Activated naive CD4-positive, alpha-beta T cell treated with anti-CD3 and anti-CD28 coated beads, Interleukin-2, amount 50 U/mL, for 24 hours (primary cell): ENCODE data around the gene LRG1.

Source experiments
- H3K27ac Mint-ChIP-seq: one replicate; pipeline ENCODE4 v1.8.0; 2021; ENCODE audit warnings: mild to moderate bottlenecking, mixed read lengths
- H3K27me3 Mint-ChIP-seq: one replicate; pipeline ENCODE4 v1.8.0; 2021; ENCODE audit warnings: mixed read lengths
- H3K36me3 Mint-ChIP-seq: one replicate; pipeline ENCODE4 v1.8.0; 2021; ENCODE audit warnings: mixed read lengths
- H3K4me1 Mint-ChIP-seq: one replicate; pipeline ENCODE4 v1.8.0; 2021; ENCODE audit warnings: mixed read lengths
- H3K4me3 Mint-ChIP-seq: one replicate; pipeline ENCODE4 v1.8.0; 2021; ENCODE audit warnings: mild to moderate bottlenecking, mixed read lengths
- H3K9me3 Mint-ChIP-seq: one replicate; pipeline ENCODE4 v1.8.0; 2021; ENCODE audit warnings: mixed read lengths

Gene LRG1

DNA sequence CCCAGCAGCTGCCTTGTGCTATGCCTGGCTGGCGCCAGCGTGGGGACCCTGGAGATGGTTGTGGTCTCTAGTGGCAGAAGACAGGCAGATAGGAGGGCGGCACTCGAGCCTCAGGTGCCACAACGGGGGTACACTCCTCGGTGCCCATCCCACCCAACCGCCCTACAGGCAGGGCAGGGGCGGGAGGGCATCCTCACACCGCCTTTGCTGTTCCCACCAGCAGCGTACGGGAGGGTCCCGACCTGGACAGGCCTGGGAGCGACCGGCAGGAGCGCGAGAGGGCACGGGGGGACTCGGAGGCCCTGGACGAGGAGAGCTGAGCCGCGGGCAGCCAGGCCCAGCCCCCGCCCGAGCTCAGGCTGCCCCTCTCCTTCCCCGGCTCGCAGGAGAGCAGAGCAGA is 38.1 kb downstream of the LRG1 start:
- Mint-ChIP-seq H3K4me1 (no peaks in the 10 kb centered on the region), H3K4me3 (no peak overlapping the region), H3K27ac (no peak overlapping the region), H3K27me3 (no peaks in the 10 kb centered on the region), H3K9me3 (no peaks in the 10 kb centered on the region), H3K36me3 (peaks cover 5% of the 10 kb centered on the region)

DNA sequence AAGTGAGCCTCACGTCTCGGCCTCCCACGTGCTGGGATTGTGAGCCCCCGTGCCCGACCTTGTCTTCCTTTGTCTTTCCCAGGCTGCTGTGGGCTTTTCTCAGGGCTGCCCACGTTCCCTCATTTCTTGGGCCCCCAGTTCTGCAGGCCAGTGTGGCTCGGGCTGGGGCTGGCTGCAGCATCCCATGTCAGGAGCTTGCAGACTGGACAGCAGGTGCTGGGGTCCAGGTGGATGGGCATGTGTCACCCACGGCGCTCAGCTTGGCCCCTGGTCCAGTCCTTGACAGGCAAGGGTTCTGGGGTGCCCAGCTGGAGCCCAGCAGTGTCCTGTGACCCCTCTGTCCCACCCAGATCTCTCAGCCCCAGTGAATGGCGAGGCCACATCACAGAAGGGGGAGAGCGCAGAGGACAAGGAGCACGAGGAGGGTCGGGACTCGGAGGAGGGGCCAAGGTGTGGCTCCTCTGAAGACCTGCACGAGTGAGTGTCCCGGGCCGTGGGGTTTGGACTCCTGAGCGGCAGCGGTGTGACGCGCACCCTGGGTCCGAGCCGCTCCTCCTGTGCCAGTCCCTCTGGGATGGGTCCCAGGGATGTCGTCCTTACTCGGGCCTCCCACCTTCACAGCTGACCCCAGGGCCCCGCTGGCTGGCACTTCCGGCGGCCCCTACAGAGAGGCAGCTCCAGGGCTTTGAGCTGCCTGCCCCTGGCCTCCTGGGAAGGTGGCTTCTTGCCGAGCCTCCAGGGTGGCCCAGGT is 38.8 kb downstream of the LRG1 start:
- peaks cover 3% of the 10 kb centered on the region for H3K36me3 Mint-ChIP-seq
- no peaks in the 10 kb centered on the region for H3K9me3 Mint-ChIP-seq
- H3K27me3 Mint-ChIP-seq: no peaks in the 10 kb centered on the region
- H3K4me3 Mint-ChIP-seq: no peak overlapping the region
- no peaks in the 10 kb centered on the region for H3K4me1 Mint-ChIP-seq
- no peak overlapping the region for H3K27ac Mint-ChIP-seq

DNA sequence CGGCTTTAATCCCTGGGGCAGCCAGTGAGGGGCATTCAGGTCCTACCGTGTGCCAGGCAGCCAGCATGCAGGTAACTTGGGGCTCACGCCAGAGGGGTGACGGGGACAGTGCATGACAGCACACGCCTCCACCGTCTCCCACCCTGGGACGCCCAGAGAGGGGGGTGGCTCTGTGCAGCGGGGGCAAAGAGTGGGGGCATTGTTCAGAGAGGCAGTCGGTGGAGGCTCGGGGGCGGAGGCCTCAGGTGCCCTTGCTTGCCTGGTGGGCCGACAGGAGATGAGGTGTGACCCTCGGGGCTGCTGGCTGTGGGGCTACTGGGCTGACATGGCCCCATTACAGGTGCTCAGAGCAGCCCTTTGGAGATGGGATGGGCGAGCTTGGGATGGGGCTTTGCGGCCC is 40.0 kb downstream of the LRG1 start:
- no peaks in the 10 kb centered on the region for H3K36me3 Mint-ChIP-seq
- H3K27ac Mint-ChIP-seq: no peak overlapping the region

DNA sequence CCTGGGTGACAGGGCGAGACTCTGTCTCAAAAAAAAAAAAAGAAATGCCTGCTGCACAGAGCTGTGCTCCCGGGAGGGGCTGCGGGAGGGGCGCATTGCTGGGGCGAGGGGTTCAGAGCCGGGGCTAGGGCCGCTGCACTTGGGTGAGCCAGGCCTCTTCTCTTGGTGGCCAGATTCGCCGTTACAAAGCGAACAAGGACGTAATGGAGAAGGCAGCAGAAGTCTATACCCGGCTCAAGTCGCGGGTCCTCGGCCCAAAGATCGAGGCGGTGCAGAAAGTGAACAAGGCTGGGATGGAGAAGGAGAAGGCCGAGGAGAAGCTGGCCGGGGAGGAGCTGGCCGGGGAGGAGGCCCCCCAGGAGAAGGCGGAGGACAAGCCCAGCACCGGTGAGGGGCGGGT is 40.5 kb downstream of the LRG1 start:
- Mint-ChIP-seq H3K4me3 (no peak overlapping the region), H3K4me1 (no peaks in the 10 kb centered on the region), H3K27me3 (no peaks in the 10 kb centered on the region), H3K9me3 (no peaks in the 10 kb centered on the region), H3K27ac (no peak overlapping the region), H3K36me3 (no peaks in the 10 kb centered on the region)

More for the DNA sequence above, 40.0 kb downstream of the LRG1 start:
- Mint-ChIP-seq H3K27me3 (no peaks in the 10 kb centered on the region), H3K4me3 (no peak overlapping the region), H3K4me1 (no peaks in the 10 kb centered on the region), H3K9me3 (no peaks in the 10 kb centered on the region)

DNA sequence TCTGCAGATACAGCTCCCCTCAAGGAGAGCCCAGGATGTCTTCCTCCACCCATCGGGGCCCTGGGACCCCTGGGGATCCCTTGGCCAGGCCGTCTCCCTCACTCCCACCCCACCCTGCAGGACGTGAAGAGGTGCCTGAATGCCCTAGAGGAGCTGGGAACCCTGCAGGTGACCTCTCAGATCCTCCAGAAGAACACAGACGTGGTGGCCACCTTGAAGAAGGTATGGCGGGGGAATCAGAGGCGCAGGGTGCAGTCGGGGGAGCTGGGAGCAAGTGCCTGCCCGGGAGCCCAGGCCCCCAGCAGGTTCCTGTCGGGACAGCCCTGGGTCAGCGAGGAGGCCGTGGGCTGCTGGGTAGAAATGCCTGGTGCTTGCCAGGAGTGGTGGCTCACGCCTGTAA is 41.1 kb downstream of the LRG1 start:
- H3K4me3 Mint-ChIP-seq: no peak overlapping the region
- H3K27ac Mint-ChIP-seq: no peak overlapping the region
- H3K4me1 Mint-ChIP-seq: no peaks in the 10 kb centered on the region
- no peaks in the 10 kb centered on the region for H3K9me3 Mint-ChIP-seq
- no peaks in the 10 kb centered on the region for H3K36me3 Mint-ChIP-seq
- no peaks in the 10 kb centered on the region for H3K27me3 Mint-ChIP-seq

DNA sequence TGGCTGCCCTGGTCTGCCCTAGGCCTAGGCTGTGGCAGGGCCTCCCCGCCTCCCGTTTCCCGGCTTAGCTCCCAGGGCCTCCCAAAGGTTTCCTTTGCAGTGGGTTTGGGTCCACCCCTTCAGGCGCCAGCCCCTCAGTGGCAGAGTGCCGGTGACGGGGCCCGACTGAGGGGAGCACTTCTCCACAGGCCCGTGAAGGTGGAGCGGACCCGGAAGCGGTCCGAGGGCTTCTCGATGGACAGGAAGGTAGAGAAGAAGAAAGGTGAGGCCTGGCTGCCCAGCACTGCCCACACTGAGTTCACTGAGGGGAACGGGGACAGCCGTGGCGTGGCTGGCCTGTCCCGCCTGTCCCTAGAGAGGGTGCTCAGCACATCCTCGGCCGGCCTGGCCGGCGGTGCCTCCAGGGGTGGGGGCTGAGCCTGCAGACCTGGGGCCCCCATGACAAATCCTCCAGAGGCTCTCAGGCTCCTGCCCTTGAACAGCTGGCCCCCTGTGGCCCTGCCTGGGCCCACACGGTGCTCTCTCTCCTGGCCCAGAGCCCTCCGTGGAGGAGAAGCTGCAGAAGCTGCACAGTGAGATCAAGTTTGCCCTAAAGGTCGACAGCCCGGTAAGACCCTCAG is 42.0 kb downstream of the LRG1 start:
- Mint-ChIP-seq H3K36me3 (no peaks in the 10 kb centered on the region), H3K9me3 (no peaks in the 10 kb centered on the region), H3K27me3 (no peaks in the 10 kb centered on the region), H3K27ac (no peak overlapping the region), H3K4me1 (no peaks in the 10 kb centered on the region), H3K4me3 (no peak overlapping the region)

DNA sequence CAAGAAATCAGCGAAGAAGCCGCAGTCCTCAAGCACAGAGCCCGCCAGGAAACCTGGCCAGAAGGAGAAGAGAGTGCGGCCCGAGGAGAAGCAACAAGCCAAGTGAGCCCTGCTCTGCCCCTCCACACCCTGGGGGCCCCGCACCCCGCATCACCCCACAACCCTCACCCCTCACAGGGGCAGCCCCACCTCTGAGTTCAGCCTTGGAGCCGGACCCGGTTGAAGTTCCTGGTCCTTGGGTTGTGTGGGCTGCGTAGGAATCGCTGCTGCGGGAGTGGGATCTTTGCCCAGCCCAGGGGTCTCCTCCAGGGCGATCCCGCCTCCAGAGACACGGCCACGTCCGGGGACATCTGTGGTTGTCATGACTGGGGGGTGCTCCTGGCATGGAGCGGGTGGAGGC is 43.5 kb downstream of the LRG1 start:
- Mint-ChIP-seq H3K27me3 (no peaks in the 10 kb centered on the region), H3K4me1 (no peaks in the 10 kb centered on the region), H3K27ac (no peak overlapping the region), H3K36me3 (no peaks in the 10 kb centered on the region), H3K4me3 (no peak overlapping the region), H3K9me3 (no peaks in the 10 kb centered on the region)

DNA sequence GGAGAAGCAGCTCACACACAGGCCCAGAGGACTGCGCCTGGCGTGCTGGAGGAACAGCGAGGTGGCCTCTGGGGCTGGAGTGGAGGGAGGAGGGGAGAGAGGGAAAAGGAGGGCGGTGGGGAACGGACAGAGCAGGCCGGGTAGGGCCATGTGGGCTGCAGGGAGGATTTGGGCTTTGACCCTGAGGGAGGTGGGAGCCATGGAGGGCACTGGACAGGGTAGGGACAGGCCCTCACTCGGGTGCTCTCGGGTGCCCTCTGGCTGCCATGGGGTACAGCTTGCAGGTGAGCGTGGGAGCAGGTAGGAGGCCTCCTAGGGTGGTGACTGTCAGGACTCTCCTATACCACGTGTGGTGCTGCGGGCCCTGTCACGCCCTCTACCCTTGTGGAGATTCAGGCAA is 44.4 kb downstream of the LRG1 start:
- Mint-ChIP-seq H3K36me3 (peaks cover 1% of the 10 kb centered on the region), H3K4me3 (no peak overlapping the region), H3K27me3 (no peaks in the 10 kb centered on the region), H3K9me3 (no peaks in the 10 kb centered on the region), H3K4me1 (no peaks in the 10 kb centered on the region), H3K27ac (no peak overlapping the region)

DNA sequence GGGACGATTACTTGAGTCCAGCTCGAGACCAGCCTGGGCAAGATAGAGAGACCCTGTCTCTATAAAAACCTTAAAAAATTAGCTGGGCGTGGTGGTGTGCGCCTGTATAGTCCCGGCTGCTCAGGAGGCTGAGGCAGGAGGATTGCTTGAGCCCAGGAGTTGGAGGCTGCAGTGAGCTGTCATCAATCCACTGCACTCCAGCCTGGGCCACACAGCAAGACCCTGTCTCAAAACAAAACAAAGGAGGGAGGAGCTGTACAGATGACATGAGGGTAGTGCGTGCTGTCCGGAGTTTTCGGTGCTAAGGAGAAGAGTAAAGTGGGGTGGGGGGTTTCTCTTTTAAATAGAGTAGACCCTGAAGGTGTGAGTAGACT is 45.2 kb downstream of the LRG1 start:
- Mint-ChIP-seq H3K9me3 (no peaks in the 10 kb centered on the region), H3K4me1 (no peaks in the 10 kb centered on the region), H3K27ac (no peak overlapping the region), H3K4me3 (no peak overlapping the region), H3K36me3 (peaks cover 4% of the 10 kb centered on the region), H3K27me3 (no peaks in the 10 kb centered on the region)

DNA sequence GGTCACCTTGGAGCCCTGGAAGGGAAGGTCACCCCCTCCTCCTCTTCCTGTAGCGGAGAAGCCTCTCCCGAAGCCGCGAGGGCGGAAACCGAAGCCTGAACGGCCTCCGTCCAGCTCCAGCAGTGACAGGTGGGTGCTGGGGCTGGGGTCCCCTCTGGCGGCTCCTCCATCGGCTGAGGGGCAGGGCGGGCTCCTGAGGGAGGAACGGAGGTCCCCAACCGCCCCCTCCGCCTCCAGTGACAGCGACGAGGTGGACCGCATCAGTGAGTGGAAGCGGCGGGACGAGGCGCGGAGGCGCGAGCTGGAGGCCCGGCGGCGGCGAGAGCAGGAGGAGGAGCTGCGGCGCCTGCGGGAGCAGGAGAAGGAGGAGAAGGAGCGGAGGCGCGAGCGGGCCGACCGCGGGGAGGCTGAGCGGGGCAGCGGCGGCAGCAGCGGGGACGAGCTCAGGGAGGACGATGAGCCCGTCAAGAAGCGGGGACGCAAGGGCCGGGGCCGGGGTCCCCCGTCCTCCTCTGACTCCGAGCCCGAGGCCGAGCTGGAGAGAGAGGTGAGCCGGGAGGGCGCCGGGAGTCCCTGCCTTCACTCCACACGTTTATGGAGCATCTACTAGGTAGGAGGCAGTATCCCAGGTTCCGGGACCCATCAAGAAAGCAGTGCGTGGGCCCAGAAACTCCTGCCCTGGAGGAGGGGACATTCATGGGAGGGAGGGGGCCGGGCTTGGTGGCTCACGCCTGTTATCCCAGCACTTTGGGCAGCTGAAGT is 45.7 kb downstream of the LRG1 start:
- Mint-ChIP-seq H3K36me3 (peaks cover 4% of the 10 kb centered on the region), H3K4me3 (no peak overlapping the region)

DNA sequence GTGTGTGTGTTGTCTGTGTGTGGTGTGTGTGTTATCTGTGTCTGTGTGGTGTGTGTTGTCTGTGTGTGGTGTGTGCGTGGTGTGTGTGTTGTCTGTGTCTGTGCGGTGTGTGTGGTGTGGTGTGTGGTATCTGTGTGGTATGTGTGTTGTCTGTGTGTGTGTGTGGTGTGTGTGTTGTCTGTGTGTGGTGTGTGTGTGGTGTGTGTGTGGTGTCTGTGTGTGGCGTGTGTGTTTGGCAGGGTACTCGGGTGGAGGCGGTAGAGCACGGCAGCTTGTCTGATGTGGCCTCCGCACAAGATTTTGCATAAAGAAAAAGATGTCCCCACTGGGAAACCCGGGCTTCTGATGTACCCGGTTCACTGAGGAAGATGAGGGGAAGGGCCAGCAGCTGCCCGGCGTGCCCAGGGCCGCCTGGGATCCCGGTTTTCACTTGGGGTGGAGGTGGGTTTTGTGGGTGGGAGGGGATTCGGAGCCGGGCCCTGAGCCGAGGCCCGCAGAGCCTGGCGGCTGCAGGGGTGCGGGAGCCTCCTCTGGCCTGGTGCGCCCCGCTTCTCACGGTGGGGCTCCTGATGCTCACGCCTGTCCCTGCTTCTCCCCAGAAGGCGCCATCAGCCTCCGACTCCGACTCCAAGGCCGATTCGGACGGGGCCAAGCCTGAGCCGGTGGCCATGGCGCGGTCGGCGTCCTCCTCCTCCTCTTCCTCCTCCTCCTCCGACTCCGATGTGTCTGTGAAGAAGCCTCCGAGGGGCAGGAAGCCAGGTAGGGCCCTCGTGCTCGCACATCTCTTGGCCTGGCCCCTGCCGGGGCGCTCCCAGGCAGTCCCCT is 46.5 kb downstream of the LRG1 start:
- Mint-ChIP-seq H3K27me3 (no peaks in the 10 kb centered on the region), H3K4me1 (no peaks in the 10 kb centered on the region), H3K4me3 (no peak overlapping the region), H3K36me3 (peaks cover 4% of the 10 kb centered on the region), H3K27ac (no peak overlapping the region), H3K9me3 (no peaks in the 10 kb centered on the region)

More for the DNA sequence above, 45.7 kb downstream of the LRG1 start:
- Mint-ChIP-seq H3K27ac (no peak overlapping the region), H3K27me3 (no peaks in the 10 kb centered on the region), H3K9me3 (no peaks in the 10 kb centered on the region), H3K4me1 (no peaks in the 10 kb centered on the region)

DNA sequence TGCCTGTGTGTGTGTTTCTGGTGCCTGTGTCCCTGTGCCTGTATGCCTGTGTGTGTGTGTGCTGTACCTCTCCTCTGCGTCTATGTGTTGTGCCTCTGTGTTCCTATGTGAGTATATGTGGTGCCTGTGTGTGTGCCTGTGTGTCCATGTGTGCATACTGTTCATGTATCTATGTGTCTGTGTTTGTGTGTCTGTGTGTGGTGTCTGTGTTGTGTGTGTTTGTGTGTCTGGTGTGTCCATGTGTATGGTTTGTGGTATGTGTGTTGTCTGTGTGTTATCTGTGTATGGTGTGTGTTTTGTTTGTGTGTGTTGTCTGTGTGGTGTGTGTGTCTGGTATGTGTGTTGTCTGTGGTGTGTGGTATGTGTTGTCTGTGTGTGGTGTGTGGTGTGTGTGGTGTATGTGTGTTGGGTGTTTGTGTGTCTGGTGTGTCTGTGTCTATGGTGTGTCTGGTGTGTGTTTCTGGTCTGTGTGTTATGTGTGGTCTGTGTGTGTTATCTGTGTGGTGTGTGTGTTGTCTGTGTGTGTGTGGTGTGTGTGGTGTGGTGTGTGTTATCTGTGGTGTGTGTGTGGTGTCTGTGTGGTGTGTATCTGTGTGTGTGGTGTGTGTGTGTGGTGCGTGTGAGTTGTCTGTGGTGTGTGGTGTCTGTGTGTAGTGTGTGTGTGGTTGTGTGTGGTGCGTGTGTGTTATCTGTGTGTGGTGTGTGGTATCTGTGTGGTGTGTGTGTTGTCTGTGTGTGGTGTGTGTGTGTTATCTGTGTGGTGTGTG is 47.3 kb downstream of the LRG1 start:
- Mint-ChIP-seq H3K27me3 (no peaks in the 10 kb centered on the region), H3K27ac (no peak overlapping the region), H3K4me1 (no peaks in the 10 kb centered on the region), H3K4me3 (no peak overlapping the region), H3K9me3 (no peaks in the 10 kb centered on the region), H3K36me3 (peaks cover 4% of the 10 kb centered on the region)

DNA sequence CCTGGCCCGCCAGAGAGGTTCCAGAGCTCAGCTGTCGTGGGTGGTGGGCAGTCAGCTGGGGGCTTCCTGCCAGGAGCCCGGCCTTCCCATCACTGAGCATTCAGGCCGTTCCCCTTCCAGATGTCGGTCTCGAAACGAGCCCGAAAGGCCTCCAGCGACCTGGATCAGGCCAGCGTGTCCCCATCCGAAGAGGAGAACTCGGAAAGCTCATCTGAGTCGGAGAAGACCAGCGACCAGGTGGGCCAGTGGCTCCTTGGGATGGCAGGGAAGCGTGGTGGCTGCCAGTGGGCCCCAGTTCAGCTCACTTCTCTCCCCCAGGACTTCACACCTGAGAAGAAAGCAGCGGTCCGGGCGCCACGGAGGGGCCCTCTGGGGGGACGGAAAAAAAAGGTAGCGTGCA is 48.4 kb downstream of the LRG1 start:
- no peaks in the 10 kb centered on the region for H3K4me1 Mint-ChIP-seq
- H3K27me3 Mint-ChIP-seq: no peaks in the 10 kb centered on the region
- no peaks in the 10 kb centered on the region for H3K9me3 Mint-ChIP-seq
- H3K27ac Mint-ChIP-seq: no peak overlapping the region
- H3K36me3 Mint-ChIP-seq: peaks cover 4% of the 10 kb centered on the region
- no peak overlapping the region for H3K4me3 Mint-ChIP-seq

DNA sequence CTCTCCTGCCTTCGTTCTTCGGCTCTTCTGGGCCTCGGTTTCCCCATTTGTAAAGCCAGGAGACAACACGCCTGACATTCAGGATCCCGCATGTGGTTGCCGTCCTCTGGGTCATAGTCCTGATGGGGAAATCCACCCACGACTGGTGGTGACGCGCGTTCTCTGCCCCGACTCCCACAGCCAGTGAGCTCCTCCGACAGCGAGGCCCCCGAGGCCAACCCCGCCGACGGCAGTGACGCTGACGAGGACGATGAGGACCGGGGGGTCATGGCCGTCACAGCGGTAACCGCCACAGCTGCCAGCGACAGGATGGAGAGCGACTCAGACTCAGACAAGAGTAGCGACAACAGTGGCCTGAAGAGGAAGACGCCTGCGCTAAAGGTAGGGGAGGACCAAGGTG is 51.3 kb downstream of the LRG1 start:
- Mint-ChIP-seq H3K4me3 (no peak overlapping the region), H3K27me3 (no peaks in the 10 kb centered on the region), H3K9me3 (no peaks in the 10 kb centered on the region), H3K36me3 (peaks cover 8% of the 10 kb centered on the region), H3K27ac (no peak overlapping the region), H3K4me1 (no peaks in the 10 kb centered on the region)

DNA sequence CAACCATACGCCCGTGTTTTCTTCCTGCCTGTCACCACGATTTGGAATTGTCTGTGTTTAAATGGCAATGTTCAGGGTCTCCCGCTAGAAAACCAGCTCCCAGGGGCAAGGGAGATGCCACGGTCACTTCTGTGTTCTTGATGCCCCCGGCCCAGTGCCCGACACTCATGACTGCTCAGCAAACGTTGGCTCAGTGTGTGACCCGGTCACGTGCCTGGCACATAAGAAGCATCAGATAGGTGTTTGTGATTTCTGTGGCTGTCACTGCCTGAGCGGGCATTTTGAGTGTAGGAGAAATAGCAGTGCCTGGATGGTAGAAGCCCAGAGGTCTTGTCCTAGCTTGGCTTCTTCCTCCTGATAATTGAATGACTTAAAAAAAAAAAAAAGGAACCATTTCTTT is 52.3 kb downstream of the LRG1 start:
- Mint-ChIP-seq H3K9me3 (no peaks in the 10 kb centered on the region), H3K4me3 (no peak overlapping the region), H3K4me1 (no peaks in the 10 kb centered on the region), H3K27ac (no peak overlapping the region), H3K36me3 (peaks cover 10% of the 10 kb centered on the region), H3K27me3 (no peaks in the 10 kb centered on the region)
